A549 (cell line): ENCODE data around the gene HTR5A.

Source experiments
- CTCF ChIP-seq: fragments of >200 bp; sonication (Bioruptor Twin); formaldehyde crosslinking; IDR thresholded peaks from 3 replicates; pipeline ENCODE4 v1.5.1; 2016
- EP300 ChIP-seq, 2 experiments: fragments of >200 bp; sonication (Bioruptor Twin); formaldehyde crosslinking; IDR thresholded peaks; 2 replicates in 1 of 2; 3 replicates in 1 of 2; pipeline ENCODE4 v1.6.1; 2016 to 2017
- MAZ ChIP-seq: fragments of 150-350 bp; IDR thresholded peaks from 2 replicates; pipeline ENCODE4 v1.6.1; 2014; ENCODE audit warnings: antibody characterized with exemption, low read depth, low read length, borderline replicate concordance

GRCh38 chr7:155123413-155123812, 53.3 kb downstream of the HTR5A start:
- TF ChIP-seq CTCF: no peak
- no peak for TF ChIP-seq MAZ
- no peak for TF ChIP-seq EP300 (IDR thresholded peaks at IDR 0.05)
